ENCODE results near the gene DSCAML1.

DSCAML1 gene

GRCh38 chr11:117437041-117437790 lies 359.8 kb downstream of the DSCAML1 start:
- DNase-seq, result no peak

- peak; percentile 13 for DNase-seq
Measured at GRCh38 chr11:117435326-117435725, 361.7 kb downstream of the DSCAML1 start.

- DNase-seq, result no peak
Measured at GRCh38 chr11:117434481-117434880, 362.5 kb downstream of the DSCAML1 start.

- no peak for DNase-seq
Measured at GRCh38 chr11:117433717-117434116, 363.3 kb downstream of the DSCAML1 start.

GRCh38 chr11:117431436-117431835 lies 365.6 kb downstream of the DSCAML1 start:
- no peak for DNase-seq

- no peak for DNase-seq
Measured at GRCh38 chr11:117430293-117430955, 366.6 kb downstream of the DSCAML1 start.

GRCh38 chr11:117428856-117429229 lies 368.2 kb downstream of the DSCAML1 start:
- DNase-seq, result no peak

GRCh38 chr11:117428186-117428855 lies 368.7 kb downstream of the DSCAML1 start:
- no peak for DNase-seq

- no peak for DNase-seq
Measured at GRCh38 chr11:117427356-117427874, 369.6 kb downstream of the DSCAML1 start.

- no peak for DNase-seq
Measured at GRCh38 chr11:117426941-117427340, 370.1 kb downstream of the DSCAML1 start.

GRCh38 chr11:117426297-117426685 lies 370.7 kb downstream of the DSCAML1 start:
- DNase-seq, result peak; percentile 69

- no peak for DNase-seq
Measured at GRCh38 chr11:117425679-117426296, 371.2 kb downstream of the DSCAML1 start.

- DNase-seq, result no peak
Measured at GRCh38 chr11:117424781-117425180, 372.2 kb downstream of the DSCAML1 start.

- DNase-seq, result no peak
Measured at GRCh38 chr11:117423046-117423575, 373.9 kb downstream of the DSCAML1 start.

- no peak for DNase-seq
Measured at GRCh38 chr11:117421476-117421875, 375.5 kb downstream of the DSCAML1 start.

- no peak for DNase-seq
Measured at GRCh38 chr11:117421041-117421440, 376.0 kb downstream of the DSCAML1 start.

GRCh38 chr11:117420598-117420997 lies 376.4 kb downstream of the DSCAML1 start:
- no peak for DNase-seq

GRCh38 chr11:117420143-117420485 lies 376.9 kb downstream of the DSCAML1 start:
- DNase-seq, result no peak

GRCh38 chr11:117419482-117420142 lies 377.4 kb downstream of the DSCAML1 start:
- DNase-seq, result no peak

- DNase-seq, result no peak
Measured at GRCh38 chr11:117418737-117419481, 378.1 kb downstream of the DSCAML1 start.

- no peak for DNase-seq
Measured at GRCh38 chr11:117417856-117418255, 379.2 kb downstream of the DSCAML1 start.

- DNase-seq, result no peak
Measured at GRCh38 chr11:117417342-117417741, 379.7 kb downstream of the DSCAML1 start.
